Heart right ventricle (tissue), 16 donors: ENCODE results near the gene IGF2R. TPM values are rescaled to one million over a fixed set of nuclear protein-coding genes. Genes with fewer than 3 reads are reported as not detected.

Experiments used
- ATAC-seq, 8 donors: fragments of 200-7000 bp; cut with Tn5 transposase; one replicate each; pipeline ENCODE4 v1.9.1; 2020; ENCODE audit warnings: mild to moderate bottlenecking in 8 of 8, moderate library complexity in 8 of 8, moderate number of reproducible peaks in 1 of 8
- DNase-seq, 2 donors: peaks; one replicate each; pipeline ENCODE4 v3.0.0-alpha.2; 2020
- H3K27ac ChIP-seq, 10 donors: fragments of 200-600 bp; sonication (generic) in 2 of 10; one replicate each; pipeline versions ENCODE4 v1.5.0 to v1.8.0; 2020 to 2022; ENCODE audit warnings: mild to moderate bottlenecking in 3 of 10
- H3K27me3 ChIP-seq, 7 donors: fragments of 200-600 bp; one replicate each; pipeline ENCODE4 v1.8.0; 2021 to 2022; ENCODE audit warnings: mild to moderate bottlenecking in 2 of 7
- H3K36me3 ChIP-seq, 9 donors: fragments of 200-600 bp; sonication (generic) in 1 of 9; one replicate each; pipeline versions ENCODE4 v1.5.0 to v1.8.0; 2020 to 2022; ENCODE audit warnings: mild to moderate bottlenecking in 2 of 9
- H3K4me1 ChIP-seq, 9 donors: fragments of 200-600 bp; sonication (generic) in 1 of 9; one replicate each; pipeline versions ENCODE4 v1.5.0 to v1.8.0; 2020 to 2022; ENCODE audit warnings: mild to moderate bottlenecking in 4 of 9
- H3K4me3 ChIP-seq, 10 donors: fragments of 200-600 bp; sonication (generic) in 2 of 10; one replicate each; pipeline versions ENCODE4 v1.5.0 to v1.8.0; 2020 to 2022; ENCODE audit warnings: mild to moderate bottlenecking in 7 of 10, moderate library complexity in 2 of 10
- H3K9me3 ChIP-seq, 11 donors: fragments of 200-600 bp in 10 of 11; sonication (generic) in 2 of 11; one replicate each; pipeline versions ENCODE4 v1.5.0 to v1.8.0; 2013 to 2022; ENCODE audit warnings: mild to moderate bottlenecking in 2 of 11, control low read depth in 1 of 11, moderate library complexity in 1 of 11
- CTCF ChIP-seq, 9 donors: fragments of 200-600 bp; sonication (generic) in 2 of 9; IDR thresholded peaks; one replicate each; pipeline versions ENCODE4 v1.5.0 to v1.8.0; 2021 to 2022; ENCODE audit warnings: antibody characterized with exemption in 9 of 9, mild to moderate bottlenecking in 5 of 9, moderate library complexity in 1 of 9
- WGBS, 2 donors: extraction: QIAGEN DNeasy Blood & Tissue Kit; methylation state at CpG; one replicate each; pipeline ENCODE4 v1.1.7; 2013; ENCODE audit warnings: inconsistent platforms in 1 of 2; 5-methylcytosine and 5-hydroxymethylcytosine counted together
- intact Hi-C, 10 donors: fragments of 100-400 bp; cut with DNase I; formaldehyde crosslinking; loops; one replicate each; pipeline versions ENCODE4 v1.11.1 to v1.14.2; 2022
- polyA plus RNA-seq, 2 donors: library from polyadenylated mRNA; stranded (reverse); fragments of 200-250 nt; gene quantifications; one replicate each; pipeline ENCODE4 v1.2.3, GENCODE V29; 2013
- total RNA-seq, 10 donors: library from RNA; stranded (reverse); fragmentation: NEBNext Ultra II Directional in 3 of 10; extraction: Animal tissue kit (Norgen Biotek cat#: 25700) in 3 of 10; gene quantifications; one replicate each; pipeline versions ENCODE4 v1.2.1 to v1.2.4, GENCODE V29; 2021 to 2023
- donor health status: Arrhythmogenic right ventricular cardiomyopathy.
- donor health status: ischemic (EF 13 %, LVEDD 7.1; RV severe dilation, severe dysfunction).
- donor health status: healthy with polysubstance abuse.
- donor health status: DM: no; HTN: yes; CAD: no.
- donor health status: DM: no; HTN: no; CAD: no.
- donor health status: ischemic (EF 25% LVEDD 6.9; RV normal size, moderate dysfunction).
- donor health status: ischemic (EF 25% LVEDD 5.7; RV mildly dilated, moderate dysfunction).
- donor health status: healthy.
- donor health status: DM: yes; HTN: yes; CAD: no.
- donor health status: Ischemic cardiomyopathy.
- donor health status: ischemic (EF 35%, LVEDD 5.7; RV mildly dilated, moderate dysfunction).
- donor health status: nonischemic (EF 11% LVEDD 7.7; RV severe dilation, severe dysfunction).
- donor health status: DM: yes; HTN: yes; CAD: no.
- donor health status: PGD.
- donor health status: ischemic (EF 29% LVEDD 5.4; RV normal size, mild dysfunction).
- donor health status: nonischemic (EF 23%, LVEDD 6.1; RV moderate dilation, normal function).

Gene IGF2R
- total and polyA plus RNA-seq, 12 donors, result 13.7 to 95.6 (median 70.2) TPM

GRCh38 chr6:160054913-160055312 lies 86.0 kb downstream of the IGF2R start:
- 91 to 93% methylated on average over 7 of the region's 7 CpGs for WGBS, 2 donors
- no peak for TF ChIP-seq CTCF (IDR thresholded peaks at IDR 0.05)
- no peaks in the 10 kb centered on the region for H3K27me3 ChIP-seq
- no peaks in the 10 kb centered on the region for H3K9me3 ChIP-seq
- H3K27ac ChIP-seq, result no peak overlapping the region
- no peaks in the 10 kb centered on the region for H3K4me1 ChIP-seq
- H3K36me3 ChIP-seq, result peaks cover 0 to 100% (median 70%) of the 10 kb centered on the region in 9 donors
- DNase-seq, result no peak
- no peak overlapping the region for H3K4me3 ChIP-seq
- intact Hi-C loops, result no loop called here
- ATAC-seq, result no peak

- no peaks in the 10 kb centered on the region for H3K4me1 ChIP-seq
- DNase-seq (no peak), ATAC-seq (no peak)
- no peak for TF ChIP-seq CTCF (IDR thresholded peaks at IDR 0.05)
- WGBS, 2 donors, result 89 to 91% methylated on average over 5 of the region's 5 CpGs
- H3K4me3 ChIP-seq, result no peak overlapping the region
- intact Hi-C loops, result no loop called here
- peaks cover 0 to 100% (median 67%) of the 10 kb centered on the region in 9 donors for H3K36me3 ChIP-seq
- no peak overlapping the region for H3K27ac ChIP-seq
- no peaks in the 10 kb centered on the region for H3K9me3 ChIP-seq
- H3K27me3 ChIP-seq, result no peaks in the 10 kb centered on the region
Observed at GRCh38 chr6:160055378-160055777, 86.5 kb downstream of the IGF2R start.

GRCh38 chr6:160055813-160056212 lies 86.9 kb downstream of the IGF2R start:
- ATAC-seq, result peak in 1 of 8 donors; percentile 35

GRCh38 chr6:160057080-160057479 lies 88.2 kb downstream of the IGF2R start:
- no peaks in the 10 kb centered on the region for H3K9me3 ChIP-seq
- no peak overlapping the region for H3K4me3 ChIP-seq
- ATAC-seq (peak in 2 of 8 donors; percentile 21 to 45), DNase-seq (no peak)
- no peaks in the 10 kb centered on the region for H3K4me1 ChIP-seq
- WGBS, 2 donors, result 71 to 76% methylated on average over 6 of the region's 6 CpGs
- H3K27me3 ChIP-seq, result no peaks in the 10 kb centered on the region
- no peak overlapping the region for H3K27ac ChIP-seq
- peaks cover 0 to 100% (median 66%) of the 10 kb centered on the region in 9 donors for H3K36me3 ChIP-seq
- no peak for TF ChIP-seq CTCF (IDR thresholded peaks at IDR 0.05)
- intact Hi-C loops, result no loop called here

More at GRCh38 chr6:160055813-160056212, 86.9 kb downstream of the IGF2R start:
- H3K4me1 ChIP-seq, result no peaks in the 10 kb centered on the region
- no peaks in the 10 kb centered on the region for H3K9me3 ChIP-seq
- peaks cover 0 to 100% (median 66%) of the 10 kb centered on the region in 9 donors for H3K36me3 ChIP-seq
- WGBS, 2 donors, result 75 to 76% methylated on average over 6 of the region's 6 CpGs
- H3K4me3 ChIP-seq, result no peak overlapping the region
- DNase-seq, result no peak
- H3K27ac ChIP-seq, result no peak overlapping the region
- intact Hi-C loops, result no loop called here
- TF ChIP-seq CTCF (IDR thresholded peaks at IDR 0.05), result no peak
- H3K27me3 ChIP-seq, result no peaks in the 10 kb centered on the region
